ENCODE data around the gene POU2F3. TPM values are rescaled to one million over a fixed set of nuclear protein-coding genes. Genes with fewer than 3 reads are reported as not detected.

Gene POU2F3
- total and polyA plus RNA-seq, 2 of the 13 experiments (the other 11 are each of a cell fraction or from before 2014, with no cell fraction given): not detected

- 31% methylated on average over 2 of the region's 2 CpGs for WGBS (ENCODE audit: low lambda C conversion rate)
- Histone ChIP-seq H3K27me3 (ENCODE audit: control insufficient read depth in 1 of 2, insufficient read depth in 2 of 2, low read length in 2 of 2) (peaks cover 0 to 19% of the 10 kb centered on the region in 2 experiments; a peak in 3 of 5 replicates), H2AFZ (ENCODE audit: low read length) (no peak overlapping the region), H3K9ac (ENCODE audit: insufficient read depth, low read depth, low read length) (no peak overlapping the region), H3K4me2 (ENCODE audit: low read depth, low read length) (no peak overlapping the region), H3K36me3 (replicated peaks in 1 of 2; ENCODE audit: control insufficient read depth in 1 of 2, insufficient read depth in 2 of 2, low read length in 2 of 2) (no peaks in the 10 kb centered on the region), H3K27ac (ENCODE audit: extremely low read length, insufficient read depth, low read length) (no peak overlapping the region), H3K4me3 (replicated peaks in 1 of 3; ENCODE audit: insufficient read depth in 1 of 3, low read depth in 2 of 3, low read length in 3 of 3) (no peak overlapping the region), H3K9me3 (ENCODE audit: low read length) (no peaks in the 10 kb centered on the region), H4K20me1 (ENCODE audit: insufficient read depth, low read length) (no peaks in the 10 kb centered on the region), H3K4me1 (ENCODE audit: insufficient read depth, low read length) (no peaks in the 10 kb centered on the region), H3K79me2 (ENCODE audit: insufficient read depth, low read length) (no peaks in the 10 kb centered on the region)
- no TSS peak for BruUV-seq (replicated peaks)
- POLR2A ChIA-PET: no interaction called here
- DNase-seq (ENCODE audit: low spot score) (no peak), FAIRE-seq (no peak), ATAC-seq (no peak)
- CTCF ChIA-PET (ENCODE audit: low intra/inter-chr PET ratio, low total read pairs): no interaction called here
- intact Hi-C loops (cut with micrococcal nuclease; ENCODE audit: unreplicated experiment) (no loop called here), in situ Hi-C loops (cut with HindIII; ENCODE audit: extremely low pct_ligation_motif_present, low pct_unique_long_range_greater_than_20kb) (no loop called here)
- no peak for TF ChIP-seq THAP9 (CRISPR knock-in tag; IDR thresholded peaks at IDR 0.05; ENCODE audit: borderline replicate concordance)
- TF ChIP-seq GRHL1 (CRISPR knock-in tag; conservative IDR thresholded peaks at IDR 0.05): no peak
- no peak for TF ChIP-seq IKZF4 (CRISPR knock-in tag; IDR thresholded peaks at IDR 0.05; ENCODE audit: borderline replicate concordance, low read depth, not compliant biosample characterization)
- no peak for TF ChIP-seq STAT5B (CRISPR knock-in tag; IDR thresholded peaks at IDR 0.05)
- no peak for TF ChIP-seq ZNF503 (CRISPR knock-in tag; IDR thresholded peaks at IDR 0.05)
- no peak for TF ChIP-seq ZNF234 (CRISPR knock-in tag; conservative IDR thresholded peaks at IDR 0.05)
- no peak for TF ChIP-seq JUN (CRISPR knock-in tag; IDR thresholded peaks at IDR 0.05)
- TF ChIP-seq ZNF44 (CRISPR knock-in tag; IDR thresholded peaks at IDR 0.05): no peak
- TF ChIP-seq PCBP2 (optimal IDR thresholded peaks at IDR 0.05; ENCODE audit: low read depth, low read length, poor library complexity, severe bottlenecking): no peak
- TF ChIP-seq SNAPC5 (CRISPR knock-in tag; IDR thresholded peaks at IDR 0.05; ENCODE audit: borderline replicate concordance): no peak
- TF ChIP-seq SKI (IDR thresholded peaks at IDR 0.05; ENCODE audit: partially characterized antibody): no peak
- no peak for TF ChIP-seq ATM (IDR thresholded peaks at IDR 0.05; ENCODE audit: borderline replicate concordance)
- no peak for TF ChIP-seq GATA4 (IDR thresholded peaks at IDR 0.05; ENCODE audit: borderline replicate concordance, low read depth)
Observed at GRCh38 chr11:120273432-120273831, 33.5 kb downstream of the POU2F3 start.
